GM12892 (cell line): Measurements from ENCODE around the gene KIFC3.

Experiments
- POLR2A ChIP-seq: IDR thresholded peaks from 2 replicates; pipeline ENCODE4 v1.6.1; 2011; ENCODE audit warnings: low read depth, low read length, control low read depth
- POLR2AphosphoS5 ChIP-seq: IDR thresholded peaks from 2 replicates; pipeline ENCODE4 v1.6.1; 2011; ENCODE audit warnings: low read depth, low read length, control low read depth
- TAF1 ChIP-seq: IDR thresholded peaks from 2 replicates; pipeline ENCODE4 v1.6.1; 2011; ENCODE audit warnings: low read depth, mild to moderate bottlenecking, control low read depth, low read length, borderline replicate concordance

DNA sequence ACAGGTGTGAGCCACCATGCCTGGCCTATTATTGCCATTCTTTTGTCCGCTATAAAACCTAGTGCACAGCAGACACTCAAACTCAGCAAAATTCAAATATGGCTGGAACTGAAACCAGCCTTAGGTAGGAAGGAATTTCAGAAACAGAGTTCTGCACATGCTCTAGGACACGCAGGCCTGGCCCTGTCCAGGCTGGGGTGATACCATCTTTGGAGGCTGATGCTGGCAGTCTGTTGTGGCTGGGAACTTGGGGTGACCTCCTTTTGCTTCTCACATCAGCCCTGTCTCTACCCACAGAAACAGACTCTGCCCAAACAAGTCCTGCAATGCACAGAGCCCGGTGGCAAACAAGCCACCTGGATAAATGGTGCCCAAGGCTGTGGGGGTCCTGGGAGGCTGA, 12.6 kb upstream of the KIFC3 start:
- TF ChIP-seq POLR2A, result no peak
- TF ChIP-seq POLR2AphosphoS5, result no peak
- no peak for TF ChIP-seq TAF1
